NCI-H460 (cell line): ENCODE measurements around the gene TTC39B. TPM values are rescaled to one million over a fixed set of nuclear protein-coding genes. Genes with fewer than 3 reads are reported as not detected.
"Not testable (repeated sequence)": the region's sequence is repeated elsewhere in the genome, so short reads cannot be mapped to it uniquely, and the experiment has no call there.

Experiments
- DNase-seq: peaks from one replicate; pipeline ENCODE4 v3.0.0-alpha.2; 2016; ENCODE audit warnings: low read depth; ENCODE audit errors: extremely low read depth
- polyA plus RNA-seq: library from polyadenylated mRNA; depleted of rRNA; stranded (reverse); fragments of >200 nt; gene quantifications from 2 replicates; pipeline ENCODE4 v1.2.3, GENCODE V29; 2014; cell fraction: nucleus; rRNA removed
- total RNA-seq: library from RNA; depleted of rRNA; stranded (reverse); fragments of >200 nt; shearing (Covaris generic); gene quantifications from 2 replicates; pipeline ENCODE4 v1.2.3, GENCODE V29; 2014; rRNA removed

Gene TTC39B
- total RNA-seq: 6.6 and 10.5 TPM in 2 replicates
- 2.8 and 7.8 TPM in 2 replicates for polyA plus RNA-seq

DNA sequence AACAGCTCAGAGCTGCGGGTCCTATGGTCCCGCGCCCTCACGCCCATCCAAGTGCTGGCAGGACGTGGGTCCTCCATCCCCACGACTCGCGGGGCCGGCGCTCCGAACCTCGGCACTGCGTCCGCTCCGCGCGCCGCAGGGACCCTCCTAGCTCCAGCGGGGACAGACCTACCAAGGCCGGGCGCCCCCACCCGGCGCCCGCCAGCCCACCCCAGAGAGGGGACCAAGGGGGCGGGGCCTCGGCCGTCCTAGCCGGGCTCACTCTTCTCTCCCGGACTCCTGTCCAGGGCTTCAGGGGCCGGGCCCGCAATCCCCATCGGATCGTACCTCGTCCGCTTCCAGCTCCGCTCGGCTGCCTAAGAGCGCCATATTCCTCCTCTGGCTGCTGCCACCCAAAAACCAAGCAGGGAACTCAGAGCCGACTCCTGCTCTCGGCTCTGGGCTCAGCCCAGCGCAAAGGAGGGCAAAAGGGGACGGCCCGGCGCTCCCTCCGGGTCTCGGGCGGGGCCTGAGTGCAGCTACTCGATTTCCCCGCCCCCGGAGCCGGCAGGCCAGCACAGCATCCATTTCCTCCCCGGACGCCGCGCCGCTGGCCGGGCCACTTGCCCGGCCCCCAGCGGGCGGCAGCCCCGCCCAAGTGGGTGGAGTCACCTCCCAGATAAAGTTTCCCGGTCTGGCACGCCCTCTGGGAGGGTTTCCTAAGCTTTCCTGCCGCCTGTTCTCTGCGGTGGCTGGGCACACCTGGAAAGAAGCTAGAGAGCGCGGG lies at the start of gene TTC39B:
Gene TTC39B, minus strand, starts transcription at position 460 of the 766 bp plus-strand sequence. Its CDS starts 91 bp downstream, at position 369.
- DNase-seq: peak; percentile 87

DNA sequence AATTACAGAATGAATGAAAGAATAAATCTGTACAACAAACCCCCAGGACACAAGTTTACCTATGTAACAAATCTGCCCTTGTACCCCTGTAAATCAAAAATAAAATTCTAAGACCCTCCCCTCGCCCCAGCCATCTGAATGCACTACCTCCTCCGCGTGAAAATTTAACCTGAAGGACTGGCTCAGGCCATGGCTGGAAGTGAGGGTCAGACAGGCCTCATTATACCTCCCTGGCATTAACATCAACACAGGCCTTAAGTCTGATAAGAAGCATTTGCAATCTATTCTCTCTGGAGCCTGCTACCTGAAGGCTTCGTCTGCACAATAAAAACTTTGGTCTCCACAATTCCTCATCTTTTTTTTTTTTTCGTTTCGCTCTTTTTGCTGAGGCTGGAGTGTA lies 48.7 kb upstream of the TTC39B start:
- no peak for DNase-seq

DNA sequence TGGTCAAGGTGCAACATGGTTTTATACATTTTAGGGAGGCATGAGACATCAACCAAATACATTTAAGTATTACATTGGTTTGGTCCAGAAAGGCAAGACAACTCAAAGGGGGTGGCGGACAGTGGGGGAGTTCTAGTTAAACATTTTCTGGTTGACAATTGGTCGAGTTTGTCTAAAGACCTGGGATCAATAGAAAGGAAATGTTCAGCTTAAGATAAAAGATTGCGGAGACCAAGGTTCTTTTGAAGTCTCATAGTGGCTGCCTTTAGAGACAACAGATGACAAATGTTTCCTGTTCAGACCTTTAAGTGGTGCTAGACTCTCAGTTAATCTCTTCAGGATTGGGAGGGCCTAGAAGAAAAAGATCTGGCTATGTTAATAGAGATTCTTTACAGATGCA lies 47.7 kb upstream of the TTC39B start:
- no peak for DNase-seq

DNA sequence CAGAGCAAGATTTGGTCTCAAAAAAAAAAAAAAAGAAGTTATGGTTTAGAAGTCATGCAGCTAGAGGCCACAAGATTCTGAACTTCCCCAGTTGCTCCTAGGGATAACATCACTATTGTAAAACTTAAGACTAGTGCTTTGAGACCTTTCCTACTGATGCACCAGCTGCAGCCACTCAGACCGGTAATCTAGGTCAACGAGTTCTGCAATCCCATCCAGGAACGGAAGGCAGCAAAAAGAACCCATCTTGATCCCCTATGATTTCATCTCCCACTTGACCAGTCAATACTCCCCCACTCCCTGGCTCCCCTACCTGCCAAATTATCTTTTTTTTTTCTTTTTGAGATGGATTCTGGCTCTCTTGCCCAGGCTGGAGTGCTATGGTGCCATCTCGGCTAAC lies 46.9 kb upstream of the TTC39B start:
- DNase-seq: no peak

DNA sequence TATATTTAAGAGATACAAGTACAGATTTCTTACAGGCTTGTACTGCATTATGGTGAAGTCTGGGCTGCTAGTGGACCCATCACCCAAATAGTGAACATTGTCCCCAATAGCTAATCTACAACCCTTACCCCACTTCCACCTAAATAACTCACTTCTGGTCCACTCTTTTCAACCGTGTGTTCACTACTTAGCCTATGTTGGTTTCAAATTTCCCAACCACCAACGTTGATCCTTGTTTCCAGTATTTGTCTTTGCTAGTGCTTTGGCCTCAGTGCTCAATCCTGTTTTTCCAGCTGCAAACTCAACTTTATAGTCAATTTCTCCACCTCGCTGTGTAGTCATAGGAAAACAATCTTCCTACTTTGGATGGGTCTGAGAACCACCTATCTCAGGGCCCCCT lies 45.3 kb upstream of the TTC39B start:
- DNase-seq: no peak

DNA sequence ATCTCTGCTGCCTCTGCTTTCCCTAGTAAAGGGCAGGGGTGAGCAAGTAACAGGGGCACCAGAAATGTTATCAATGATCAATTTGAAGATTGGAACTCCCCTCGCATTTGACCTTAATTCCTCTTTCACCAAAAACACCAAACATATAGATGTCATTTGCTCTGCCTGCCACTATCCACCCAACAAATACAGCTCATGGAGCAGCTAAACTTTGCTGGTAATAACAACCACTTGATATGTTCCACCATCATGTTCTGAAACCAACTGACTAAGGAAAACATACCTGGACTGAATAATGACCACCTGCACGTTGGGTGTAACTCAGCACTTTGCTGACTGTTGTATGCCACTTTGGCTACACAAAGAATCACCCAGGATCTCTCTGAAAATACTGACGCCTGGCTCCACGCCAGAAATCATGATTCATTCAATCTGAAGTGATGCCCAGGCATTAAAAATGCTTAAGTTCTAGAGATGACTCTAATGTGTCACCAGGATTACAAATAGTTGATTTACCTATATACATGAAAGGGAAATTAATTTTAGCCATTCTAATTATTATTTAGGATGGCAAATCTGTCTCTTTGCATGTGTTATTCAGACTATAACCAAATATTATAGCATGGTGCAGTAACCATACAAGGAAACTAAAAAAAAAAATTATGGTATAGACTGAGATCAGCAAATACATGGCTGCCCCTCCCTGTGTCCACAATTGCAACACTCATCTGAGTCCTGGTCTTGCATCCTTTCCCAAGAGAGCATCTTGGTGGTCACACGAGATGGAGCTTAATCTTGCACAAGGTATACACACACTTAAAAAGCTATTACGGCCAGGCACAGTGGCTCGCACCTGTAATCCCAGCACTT lies 43.1 kb upstream of the TTC39B start:
- DNase-seq: no peak

DNA sequence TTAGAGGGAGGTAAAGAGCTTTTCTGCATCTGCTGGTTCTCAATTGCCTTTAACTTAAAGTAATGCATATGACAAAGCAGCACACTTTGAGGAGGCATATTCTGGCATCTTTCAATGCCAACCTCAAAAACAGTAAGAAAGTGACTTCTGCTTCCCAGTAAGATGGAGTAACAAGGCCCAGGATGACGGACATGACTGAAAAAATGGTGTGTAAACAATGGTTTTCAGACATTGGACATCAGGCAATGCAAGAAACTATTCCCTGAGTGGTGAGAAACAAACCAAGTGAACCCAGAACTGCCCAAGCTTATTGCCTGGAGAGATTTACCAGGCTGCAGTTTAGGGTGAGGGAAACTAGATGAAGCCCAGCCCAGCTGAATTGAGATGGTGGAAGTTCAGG lies 39.8 kb upstream of the TTC39B start:
- DNase-seq: no peak

DNA sequence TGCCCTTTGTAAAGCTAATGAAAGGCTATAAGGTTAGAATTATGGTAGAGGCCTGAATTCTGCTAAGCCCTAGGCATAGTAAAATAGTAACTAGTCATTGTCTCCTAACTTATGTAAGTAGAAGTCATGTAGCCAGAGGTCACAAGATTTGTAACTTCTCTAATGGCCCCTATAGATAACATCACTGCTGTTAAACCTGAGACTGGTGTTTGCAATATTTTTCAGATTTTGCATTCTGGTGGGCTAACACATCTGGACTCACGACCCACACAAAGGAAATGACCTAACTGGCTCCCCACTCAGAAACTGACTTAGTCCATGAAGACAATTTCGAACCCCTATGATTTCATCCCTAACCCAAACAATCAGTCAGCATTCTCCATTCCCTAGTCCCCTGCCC lies 37.2 kb upstream of the TTC39B start:
- no peak for DNase-seq

DNA sequence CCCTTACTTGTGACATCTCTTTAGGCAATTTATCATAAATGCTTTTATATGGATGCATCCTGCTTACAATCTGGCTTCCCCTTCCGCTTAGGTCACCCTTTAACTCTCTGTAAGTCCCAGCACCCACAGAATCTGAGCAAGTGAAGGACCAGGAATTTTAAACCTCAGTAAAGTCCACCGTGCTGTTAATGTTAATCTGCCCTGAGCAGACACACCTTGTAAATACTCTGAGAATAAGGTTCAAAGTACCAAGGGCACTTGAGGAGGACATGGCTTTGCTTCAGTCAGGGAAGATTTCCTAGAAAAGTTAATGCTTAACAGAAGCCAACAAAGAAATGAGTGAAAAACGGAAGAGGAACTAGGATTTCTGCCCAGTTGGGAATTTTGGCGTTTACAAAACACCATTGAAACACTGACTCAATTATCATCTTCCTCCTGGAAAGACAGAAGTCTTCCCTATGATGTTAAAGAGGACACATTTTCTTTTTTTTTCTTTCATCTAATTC lies 26.4 kb upstream of the TTC39B start:
- DNase-seq: no peak

DNA sequence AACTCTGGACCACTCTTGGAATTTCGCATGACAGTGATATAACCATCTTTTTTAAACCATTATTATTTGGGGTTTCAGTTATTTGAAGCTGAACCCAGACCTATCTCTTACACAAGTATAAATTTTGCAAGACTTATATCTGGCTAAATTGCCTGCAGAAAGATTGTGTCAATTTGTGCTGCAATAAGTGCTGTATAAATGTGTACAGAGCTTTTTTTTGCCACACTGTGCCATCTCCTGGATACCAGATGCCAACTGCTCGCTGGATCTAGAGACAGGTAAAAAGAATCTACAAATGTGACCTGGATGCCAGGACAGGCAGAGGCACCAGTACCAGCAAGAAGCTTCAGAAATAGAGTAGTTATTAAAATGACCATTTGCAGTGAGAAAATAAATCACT lies 25.9 kb upstream of the TTC39B start:
- DNase-seq: no peak

DNA sequence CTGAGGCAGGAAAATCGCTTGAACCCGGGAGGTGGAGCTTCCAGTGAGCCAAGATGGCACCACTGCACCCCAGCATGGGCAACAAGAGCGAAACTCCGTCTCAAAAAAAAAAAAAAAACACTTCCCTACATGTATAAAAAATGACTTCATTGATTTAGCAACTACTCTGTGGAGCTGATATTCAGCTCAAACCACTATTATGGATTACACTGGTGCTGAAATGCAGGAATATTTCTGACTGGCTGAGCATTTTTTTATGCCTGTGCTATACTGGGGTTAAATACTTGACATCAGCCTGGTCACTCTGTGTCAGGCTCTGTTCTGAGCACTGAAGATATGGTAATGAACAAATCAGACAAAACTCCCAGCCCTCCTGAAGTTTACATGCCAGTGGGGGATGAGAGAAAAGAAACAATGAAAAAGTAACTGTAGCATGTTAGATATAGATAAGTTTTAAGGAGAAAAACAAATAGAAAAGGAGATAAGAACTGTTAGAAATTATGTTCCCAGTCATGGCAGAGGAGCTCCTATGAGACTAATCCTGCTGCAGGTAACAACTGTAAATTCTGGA lies 22.6 kb upstream of the TTC39B start:
- DNase-seq: no peak

DNA sequence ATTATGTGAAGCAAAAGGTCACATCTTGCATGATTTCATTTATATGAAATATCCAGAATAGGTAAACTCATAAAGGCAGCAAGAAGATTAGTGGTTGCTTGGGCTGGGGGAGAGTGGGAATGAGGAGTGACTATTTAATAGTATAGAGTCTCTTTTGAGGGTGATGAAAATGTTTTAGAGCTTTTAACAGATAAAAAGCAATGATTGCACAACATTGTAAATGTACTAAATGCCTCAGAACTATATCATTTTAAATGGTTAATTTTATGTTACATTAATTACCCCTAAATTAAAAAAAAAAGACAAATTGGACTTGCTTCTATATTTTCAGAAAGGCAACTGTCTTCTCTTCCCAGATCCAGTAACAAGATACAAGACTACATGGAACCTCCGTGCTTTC lies 21.9 kb upstream of the TTC39B start:
- no peak for DNase-seq

DNA sequence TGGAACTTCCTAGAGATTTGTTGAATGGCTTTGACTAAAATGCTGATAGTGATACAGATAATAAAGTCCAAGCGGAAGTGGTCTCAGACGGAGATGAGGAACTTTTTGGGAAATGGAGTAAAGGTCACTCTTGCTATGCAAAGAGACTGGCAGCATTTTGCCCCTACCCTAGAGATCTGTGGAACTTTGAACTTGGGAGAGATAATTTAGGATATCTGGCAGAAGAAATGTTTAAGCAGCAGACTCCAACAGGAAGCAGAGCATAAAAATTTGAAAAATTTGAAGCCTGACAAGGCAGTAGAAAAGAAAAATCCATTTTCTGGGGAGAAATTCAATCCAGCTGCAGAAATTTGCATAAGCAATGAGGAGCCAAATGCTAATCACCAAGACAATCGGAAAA lies 15.7 kb upstream of the TTC39B start:
- DNase-seq: not testable (repeated sequence)

DNA sequence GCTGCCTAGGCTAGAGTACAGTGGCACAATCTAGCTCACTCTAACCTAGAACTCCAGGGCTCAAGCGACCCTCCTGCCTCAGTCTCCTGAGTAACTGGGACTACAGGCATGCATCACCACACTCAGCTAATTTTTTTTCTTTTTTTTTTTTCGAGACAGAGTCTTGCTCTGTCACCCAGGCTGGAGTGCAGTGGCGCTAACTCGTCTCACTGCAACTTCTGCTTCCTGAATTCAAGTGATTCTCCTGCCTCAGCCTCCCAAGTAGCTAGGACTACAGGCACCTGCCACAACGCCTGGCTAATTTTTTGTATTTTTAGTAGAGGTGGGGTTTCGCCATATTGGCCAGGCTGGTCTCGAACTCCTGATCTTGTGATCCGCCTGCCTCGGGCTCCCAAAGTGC lies 12.6 kb upstream of the TTC39B start:
- not testable (repeated sequence) for DNase-seq

DNA sequence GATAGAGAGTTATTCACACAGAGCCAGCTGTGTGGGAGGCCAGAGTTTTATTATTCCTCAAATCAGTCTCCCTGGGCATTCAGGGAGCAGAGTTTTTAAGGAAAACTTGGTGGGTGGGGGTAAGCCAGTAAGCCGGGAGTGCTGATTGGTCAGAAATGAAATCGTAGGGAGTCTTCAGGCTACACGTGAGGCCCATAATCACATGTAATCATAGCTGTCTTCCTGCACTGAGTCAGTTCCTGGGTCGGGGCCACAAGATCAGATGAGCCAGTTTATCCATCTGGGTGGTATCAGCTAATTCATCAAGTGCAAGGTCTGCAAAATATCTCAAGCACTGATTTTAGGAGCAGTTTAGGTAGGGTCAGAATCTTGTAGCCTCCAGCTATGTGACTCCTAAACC lies 10.8 kb upstream of the TTC39B start:
- DNase-seq: no peak

DNA sequence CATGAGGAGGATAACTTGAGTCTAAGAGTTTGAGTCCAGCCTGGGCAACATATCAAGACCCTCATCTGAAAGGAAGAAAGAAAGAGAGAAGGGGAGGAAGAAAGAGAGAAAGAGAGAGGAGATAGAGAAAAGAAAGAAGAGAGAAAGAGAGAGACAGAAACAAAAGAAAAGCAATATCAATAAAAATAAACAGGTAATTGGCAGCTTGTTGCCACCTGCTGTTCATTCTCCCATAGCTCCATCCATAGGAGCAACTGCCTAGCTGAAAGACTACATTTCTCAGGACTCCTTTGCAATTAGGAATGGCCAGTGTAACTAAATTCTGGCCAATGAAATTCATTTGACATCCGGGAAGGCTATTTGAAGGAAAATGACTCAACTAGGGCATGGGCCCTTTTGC lies 4.6 kb upstream of the TTC39B start:
- DNase-seq: no peak

DNA sequence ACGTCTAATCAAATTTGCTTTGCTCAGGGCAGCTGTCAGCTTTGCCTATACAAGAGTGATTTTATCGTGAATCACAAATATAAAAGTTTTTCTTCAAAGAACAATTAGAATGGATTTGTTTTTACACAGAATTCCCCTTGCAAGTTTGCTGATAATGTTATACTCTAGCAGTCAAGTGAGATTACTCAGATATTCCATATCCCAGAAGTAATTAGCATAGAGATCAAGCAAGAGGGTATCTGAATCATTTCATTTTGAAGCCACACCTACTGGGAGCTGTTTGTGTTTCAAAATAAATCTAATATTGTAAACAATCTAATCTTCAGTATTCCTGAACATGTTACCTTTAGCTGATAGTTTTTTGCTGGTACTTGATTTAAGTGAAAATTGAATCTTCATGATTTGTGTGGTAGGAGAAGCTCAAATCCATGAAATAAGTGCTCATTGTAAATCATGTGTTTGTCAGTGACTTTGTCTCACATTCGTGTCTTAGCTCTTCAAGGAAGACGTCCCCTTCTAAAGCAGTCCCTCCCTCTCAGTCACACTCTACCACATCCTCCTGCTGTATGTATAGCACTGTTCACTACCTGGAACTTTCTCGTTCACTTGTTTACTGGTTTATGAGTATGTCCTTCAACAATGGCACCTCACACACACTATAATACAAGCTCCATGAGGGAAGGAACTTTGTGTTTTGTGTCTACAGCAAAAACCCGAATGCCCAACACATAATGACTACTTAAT lies 3.3 kb upstream of the TTC39B start:
- no peak for DNase-seq

DNA sequence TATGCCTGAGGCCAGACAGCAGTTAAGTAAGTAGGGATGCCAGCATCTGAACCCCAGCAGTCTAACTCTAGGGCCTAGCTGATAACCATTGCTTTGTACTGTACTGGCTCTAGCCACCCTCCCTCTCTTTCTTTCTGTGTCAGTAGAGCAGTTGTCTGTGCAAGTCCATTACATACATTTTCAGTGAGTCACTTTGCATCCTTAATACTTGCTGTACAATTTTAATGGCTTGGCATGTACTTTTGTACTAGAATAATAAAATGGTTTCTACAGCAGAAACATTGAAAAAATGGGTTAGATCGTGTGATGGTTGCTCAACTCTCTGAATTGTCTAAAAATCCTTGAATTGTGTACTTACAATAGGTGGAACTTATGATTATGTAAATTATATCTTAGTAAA lies 1.5 kb upstream of the TTC39B start:
- DNase-seq: no peak

DNA sequence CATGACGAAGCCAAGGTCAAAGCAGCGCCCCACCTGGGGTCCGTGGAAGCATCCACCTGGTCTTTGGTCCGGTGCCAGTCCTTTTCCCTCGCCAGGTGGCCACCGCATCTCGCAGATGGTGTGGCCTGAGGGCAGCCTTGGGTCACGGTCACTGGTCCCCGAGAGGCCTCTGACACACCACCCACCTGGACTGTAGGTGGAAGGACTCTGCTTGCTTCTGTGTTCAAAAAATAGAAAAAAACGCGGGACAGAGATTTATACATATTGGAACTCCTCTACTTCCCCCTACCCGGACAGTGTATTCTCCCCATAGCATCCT lies 466 bp upstream of the TTC39B start:
- DNase-seq: no peak

DNA sequence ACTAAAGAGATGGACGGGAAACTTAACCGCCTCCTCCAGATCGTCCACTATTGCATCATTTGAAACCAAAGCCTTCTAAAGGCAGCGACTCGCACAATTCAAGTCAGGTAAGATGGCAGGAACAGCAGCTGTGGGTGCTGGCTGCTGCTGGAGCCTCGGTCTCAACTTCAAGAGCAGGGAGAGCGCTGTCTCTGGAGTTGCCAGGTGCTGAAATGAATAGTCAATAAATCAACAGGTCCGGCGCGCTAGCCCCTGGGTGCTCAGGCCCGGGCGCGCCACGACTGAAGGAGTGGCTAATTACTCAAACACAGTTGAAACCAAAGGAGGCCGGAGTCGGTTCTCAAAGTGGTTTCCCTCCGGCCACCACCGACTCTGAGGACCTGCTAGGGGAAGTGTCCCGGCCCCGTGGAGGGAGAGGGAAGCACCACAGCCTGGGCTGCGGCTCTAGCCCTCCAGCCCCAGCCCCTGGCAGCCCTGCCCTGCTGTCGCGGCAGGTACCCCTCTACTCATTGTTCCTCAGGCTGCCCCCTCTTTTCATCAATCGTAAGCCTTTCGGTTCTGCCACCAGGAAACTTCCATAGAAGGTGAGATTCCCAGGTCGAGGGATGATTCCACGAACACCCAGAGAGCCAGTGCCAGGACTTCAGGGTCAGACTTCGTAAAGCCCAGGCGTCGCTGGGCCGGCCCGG lies 804 bp downstream of the TTC39B start:
- DNase-seq: no peak
